Frontal cortex (tissue), 4 donors: Measurements from ENCODE around the gene PDPK1. TPM values are rescaled to one million over a fixed set of nuclear protein-coding genes. Genes with fewer than 3 reads are reported as not detected.
"Not testable (repeated sequence)": the region's sequence is repeated elsewhere in the genome, so short reads cannot be mapped to it uniquely, and the experiment has no call there.

Source experiments
- DNase-seq, 2 donors: peaks; one replicate each; pipeline ENCODE4 v3.0.0; 2012; ENCODE audit warnings: low spot score in 2 of 2
- FAIRE-seq: peaks from 2 replicates; lab custom pipeline; 2012; peaks lifted over from hg19 to GRCh38; lab: Jason Lieb, UNC
- total RNA-seq: library from RNA; depleted of rRNA; stranded (reverse); fragments of >200 nt; gene quantifications from one replicate; pipeline ENCODE4 v1.2.3, GENCODE V29; 2014
- donor health status: control.
- donor health status: control.
- donor health status: control.

PDPK1 gene
- total RNA-seq, 1 donor from 2014 or later: 28.5 TPM

DNA sequence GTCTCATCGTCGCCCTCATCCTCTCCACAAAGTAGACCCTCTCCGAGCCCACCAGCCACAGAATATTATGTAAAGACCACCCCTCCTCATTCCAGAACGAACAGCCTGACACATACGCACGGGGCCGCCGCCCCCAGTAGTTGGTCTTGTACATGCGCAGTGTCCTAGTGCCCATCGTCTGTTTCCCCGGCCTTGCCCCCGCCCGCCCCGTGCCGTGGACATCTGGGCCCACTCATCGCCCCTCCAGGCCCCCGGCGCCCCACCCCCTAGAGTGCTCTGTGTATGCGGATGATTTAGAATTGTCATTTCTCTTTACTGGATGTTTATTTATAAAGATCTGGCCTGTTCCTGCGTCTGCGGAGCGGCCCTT is 18.1 kb upstream of the PDPK1 start:
- FAIRE-seq: no peak
- no peak for DNase-seq

DNA sequence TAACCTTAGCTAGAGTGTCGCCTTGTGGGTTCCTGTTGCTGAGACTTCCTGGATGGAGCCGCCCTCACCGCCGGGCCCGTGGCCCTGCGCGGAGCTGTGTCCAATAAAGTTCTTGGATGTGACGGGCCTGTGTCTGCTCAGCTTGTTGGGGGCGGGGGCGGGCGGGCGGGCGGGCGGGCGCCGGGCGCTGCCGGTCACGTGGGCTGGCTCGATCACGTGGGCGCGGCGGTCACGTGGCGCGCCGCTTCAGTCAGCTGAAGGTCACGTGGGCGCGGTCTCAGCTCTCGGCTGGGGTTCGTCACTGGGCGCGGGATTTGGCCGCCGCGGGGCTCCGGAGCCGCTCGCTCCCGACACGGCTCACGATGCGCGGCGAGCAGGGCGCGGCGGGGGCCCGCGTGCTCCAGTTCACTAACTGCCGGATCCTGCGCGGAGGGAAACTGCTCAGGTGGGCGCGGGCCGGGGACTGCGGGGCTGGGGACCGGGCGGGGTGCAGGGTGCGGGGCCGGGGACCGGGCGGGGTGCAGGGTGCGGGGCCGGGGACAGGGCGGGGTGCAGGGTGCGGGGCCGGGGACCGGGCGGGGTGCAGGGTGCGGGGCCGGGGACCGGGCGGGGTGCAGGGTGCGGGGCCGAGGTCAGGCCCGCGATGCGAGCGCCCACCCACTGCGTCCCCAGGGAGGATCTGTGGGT is 17.6 kb upstream of the PDPK1 start, which contains the start of gene AMDHD2:
Gene AMDHD2 (plus strand): TSS at position 275 of the 687 bp plus-strand sequence. CDS start 88 bp downstream, at position 363.
- DNase-seq (peak; percentile 99), FAIRE-seq (no peak)

- DNase-seq (no peak), FAIRE-seq (no peak)
These were observed 16.9 kb upstream of the PDPK1 start for GRCh38 chr16:2520784-2521531.

GRCh38 chr16:2523801-2524231 is 14.0 kb upstream of the PDPK1 start:
- no peak for DNase-seq
- no peak for FAIRE-seq

- DNase-seq (no peak), FAIRE-seq (no peak)
These were observed 13.4 kb upstream of the PDPK1 start for GRCh38 chr16:2524339-2524938.

DNA sequence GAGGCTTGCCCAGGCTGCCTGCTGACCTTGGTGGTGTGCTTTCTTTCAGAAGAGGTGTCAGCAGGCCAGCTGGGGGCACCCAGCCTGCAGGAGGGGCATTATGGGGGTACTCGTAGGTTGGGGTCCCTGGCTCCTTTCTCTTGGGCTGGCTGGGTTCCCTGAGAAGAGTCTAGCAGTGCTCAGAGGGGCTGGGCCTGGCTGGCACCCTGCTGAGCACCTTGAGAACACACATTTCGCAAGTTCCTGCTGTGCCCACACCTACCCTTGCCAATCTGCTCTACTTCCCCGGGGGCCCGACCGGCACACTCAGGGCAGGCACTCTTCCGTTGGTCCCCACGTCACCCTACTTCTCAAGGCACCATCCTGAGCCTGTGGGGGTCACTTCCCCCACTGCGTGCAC is 11.7 kb upstream of the PDPK1 start:
- DNase-seq: no peak
- no peak for FAIRE-seq

DNA sequence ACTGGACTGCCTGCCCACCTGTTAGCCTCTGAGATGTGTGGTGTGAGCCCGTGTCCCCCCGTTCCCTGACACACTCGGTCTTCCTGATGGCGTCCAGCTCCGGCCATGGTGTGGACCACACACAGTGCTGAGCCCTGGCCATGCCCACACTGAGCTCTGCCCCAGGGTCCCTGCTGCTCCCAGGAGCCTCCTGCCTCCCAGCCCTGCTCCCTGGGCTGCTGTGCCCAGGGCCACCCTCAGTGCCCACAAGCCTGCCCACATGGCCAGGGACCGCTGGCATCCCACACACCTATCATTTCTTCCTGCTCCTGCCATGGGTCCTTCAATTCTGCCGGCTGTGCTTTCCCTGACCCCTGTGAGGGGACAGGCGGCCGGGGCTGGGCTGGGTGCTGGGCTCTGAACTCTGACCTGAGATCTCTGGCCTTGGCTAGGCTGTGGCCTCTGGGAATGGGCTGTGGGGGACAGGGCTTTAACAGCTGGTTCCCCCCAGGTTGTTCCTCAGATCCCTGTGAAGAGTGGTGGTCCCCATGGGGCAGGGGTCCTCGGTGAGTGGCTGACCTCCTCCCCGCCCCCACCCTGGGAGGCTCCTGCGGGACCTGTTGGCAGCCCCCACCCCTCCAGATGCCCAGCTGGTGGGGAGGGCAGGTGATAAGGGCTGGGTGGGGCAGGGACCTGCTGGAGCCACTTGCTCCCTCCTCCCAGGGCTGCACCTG is 10.6 kb upstream of the PDPK1 start:
- FAIRE-seq (no peak), DNase-seq (no peak)

GRCh38 chr16:2527784-2528100 is 10.1 kb upstream of the PDPK1 start:
- FAIRE-seq: no peak
- DNase-seq: no peak

- DNase-seq (no peak), FAIRE-seq (no peak)
These were observed 9.4 kb upstream of the PDPK1 start for GRCh38 chr16:2528161-2529060.

DNA sequence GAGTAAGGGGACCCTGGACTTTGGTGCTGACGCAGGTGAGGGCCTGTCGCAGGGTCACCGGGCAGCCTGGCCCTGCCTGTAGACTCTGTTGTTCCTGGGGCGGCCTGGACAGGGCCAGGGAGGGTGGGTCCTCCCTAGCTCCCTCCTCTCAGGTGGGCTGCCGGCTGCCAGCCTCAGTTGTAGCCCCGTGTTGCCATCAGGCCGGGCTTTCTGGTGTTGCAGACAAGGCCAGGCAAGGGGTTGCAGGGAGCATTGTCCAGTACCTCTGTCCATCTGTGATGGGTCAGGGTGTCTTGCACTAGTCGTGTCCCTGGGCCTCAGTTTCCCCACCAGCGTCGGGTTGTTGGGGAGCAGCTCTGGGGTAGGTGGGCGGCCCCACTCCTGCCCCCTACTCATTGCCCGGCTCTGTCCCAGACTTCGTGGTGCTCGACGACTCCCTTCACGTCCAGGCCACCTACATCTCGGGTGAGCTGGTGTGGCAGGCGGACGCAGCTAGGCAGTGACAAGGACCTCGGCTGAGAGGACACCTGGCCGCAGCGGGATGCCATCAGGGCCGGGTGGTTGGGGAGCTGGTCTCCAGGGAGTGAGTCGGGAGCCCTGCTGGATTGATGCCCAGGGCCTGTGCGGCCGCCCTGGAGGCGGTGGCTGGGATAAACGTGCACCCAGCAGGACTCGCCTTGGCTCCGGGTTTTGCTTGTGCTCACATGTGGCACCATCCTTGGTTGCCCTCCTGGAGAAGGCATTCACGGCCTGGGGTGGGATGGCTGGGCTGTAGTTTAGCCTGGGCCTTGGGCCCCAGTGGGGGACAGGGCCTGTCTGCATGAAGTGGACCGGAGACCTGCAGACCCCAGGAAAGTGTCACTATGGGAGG is 8.5 kb upstream of the PDPK1 start:
- FAIRE-seq (no peak), DNase-seq (no peak)

GRCh38 chr16:2529961-2530628 is 7.7 kb upstream of the PDPK1 start:
- no peak for FAIRE-seq

GRCh38 chr16:2530629-2531318 is 7.0 kb upstream of the PDPK1 start:
- FAIRE-seq: no peak

More at GRCh38 chr16:2529961-2530628, 7.7 kb upstream of the PDPK1 start:
- DNase-seq: no peak

GRCh38 chr16:2531371-2531695 is 6.5 kb upstream of the PDPK1 start, which contains the start of gene CEMP1:
TSS of gene CEMP1 (minus strand) at chr16:2531408. CDS start at chr16:2531073, 335 bp downstream.
- DNase-seq (no peak), FAIRE-seq (no peak)

More at GRCh38 chr16:2530629-2531318, 7.0 kb upstream of the PDPK1 start:
- DNase-seq: no peak

DNA sequence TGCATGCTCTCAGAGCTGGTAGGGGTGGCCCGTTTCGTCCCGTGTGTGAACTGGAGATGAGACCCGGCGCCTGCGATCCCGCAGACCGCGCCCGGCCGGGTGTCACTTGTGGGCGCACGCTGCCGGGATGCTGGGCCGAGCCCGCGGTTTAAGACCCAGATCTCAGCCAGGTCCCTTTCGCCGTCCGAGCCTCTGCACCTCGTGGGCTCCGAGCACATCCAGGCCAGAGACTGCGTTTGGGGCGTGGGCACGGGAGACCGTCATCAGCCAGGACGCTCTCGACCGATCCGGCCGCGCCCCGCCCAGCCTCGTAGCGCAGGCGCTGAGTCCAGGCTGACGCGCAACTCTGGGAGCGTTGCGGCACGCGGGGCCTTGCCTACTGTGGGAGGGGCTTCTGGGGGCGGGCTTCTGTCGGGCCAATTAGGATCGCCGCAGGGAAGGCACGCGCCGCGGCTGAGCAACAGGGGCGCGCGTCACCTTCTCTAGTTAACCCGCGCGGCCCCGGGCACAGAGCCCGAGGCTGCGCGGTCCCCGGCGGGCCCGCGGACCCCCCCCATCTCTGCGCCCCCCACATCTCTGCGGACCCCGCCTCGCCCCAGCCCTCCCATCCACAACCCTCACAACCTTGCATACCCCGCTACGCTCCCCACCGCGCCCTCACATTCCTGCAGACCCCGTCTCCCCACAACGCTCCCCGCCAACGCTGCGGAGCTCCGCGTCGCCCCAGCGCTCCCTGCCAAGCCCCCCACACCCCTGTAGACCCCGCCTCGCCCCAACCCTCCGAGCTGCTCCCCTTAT is 5.9 kb upstream of the PDPK1 start:
- FAIRE-seq: no peak
- peak; percentile 100 for DNase-seq

DNA sequence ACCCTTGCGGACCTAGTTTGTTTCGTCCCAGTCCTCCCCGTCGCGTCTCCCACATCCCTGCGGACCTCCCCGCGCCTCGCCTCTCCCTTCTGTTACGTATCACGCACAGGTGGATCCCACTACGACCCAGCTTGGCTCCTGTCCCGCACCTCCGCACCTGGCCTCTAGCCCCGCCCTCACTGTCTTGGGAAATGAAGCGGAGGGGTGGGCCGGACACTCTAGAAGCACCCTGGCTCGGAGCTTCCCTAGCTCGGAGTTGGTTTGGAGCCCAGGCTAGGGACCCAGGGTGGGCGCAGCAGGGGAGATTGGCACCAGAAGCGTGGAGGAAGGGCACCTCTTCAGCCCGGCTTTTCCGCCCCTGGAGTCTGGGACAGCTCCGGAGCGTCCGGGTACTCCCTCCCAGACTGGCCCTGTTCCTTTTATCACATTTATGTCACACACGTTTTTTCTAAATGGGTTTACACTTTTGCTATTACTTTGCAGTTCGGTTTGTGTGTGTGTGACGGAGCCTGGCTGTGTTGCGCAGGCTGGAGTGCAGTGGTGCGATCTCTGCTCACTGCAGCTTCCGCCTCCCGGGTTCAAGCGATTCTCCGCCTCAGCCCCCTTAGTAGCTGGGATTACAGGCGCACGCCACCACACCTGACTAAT is 5.2 kb upstream of the PDPK1 start:
- DNase-seq (no peak), FAIRE-seq (no peak)

DNA sequence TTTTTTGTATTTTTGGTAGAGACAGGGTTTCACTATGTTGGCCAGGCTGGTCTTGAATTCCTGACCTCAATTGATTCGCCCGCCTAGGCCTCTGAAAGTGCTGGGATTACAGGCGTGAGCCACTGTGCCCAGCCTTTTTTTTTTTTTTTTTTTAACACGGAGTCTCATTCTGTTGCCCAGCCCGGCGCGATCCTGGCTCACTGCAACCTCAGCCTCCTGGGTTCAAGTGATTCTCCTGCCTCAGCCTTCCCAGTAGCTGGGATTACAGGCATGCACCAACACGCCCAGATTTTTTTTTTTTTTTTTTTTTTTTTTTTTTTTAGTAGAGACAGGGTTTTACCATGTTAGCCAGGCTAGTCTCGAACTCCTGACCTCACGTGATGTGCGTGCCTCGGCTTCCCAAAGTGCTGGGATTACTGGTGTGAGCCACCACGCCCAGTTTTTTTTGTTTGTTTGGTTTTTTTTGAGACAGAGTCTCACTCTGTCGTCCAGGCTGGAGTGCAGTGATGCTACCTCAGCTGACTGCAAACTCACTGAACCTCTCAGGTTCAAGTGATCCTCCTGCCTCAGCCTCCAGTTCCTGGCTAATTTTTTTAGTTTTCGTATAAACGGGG is 4.6 kb upstream of the PDPK1 start:
- FAIRE-seq, DNase-seq: not testable (repeated sequence)
